Activated T-cell treated with anti-CD3 and anti-CD28 coated beads, Interleukin-2, amount 50 U/mL, for 72 hours (primary cell): ENCODE measurements around the gene C6orf89. TPM values are rescaled to one million over a fixed set of nuclear protein-coding genes. Genes with fewer than 3 reads are reported as not detected.
"Not testable (repeated sequence)": the region's sequence is repeated elsewhere in the genome, so short reads cannot be mapped to it uniquely, and the experiment has no call there.

Experiments
- ATAC-seq, 2 donors: fragments of 150-1000 bp; cut with Tn5 transposase; replicated peaks in 1 of 2; 2 replicates each; pipeline ENCODE4 v1.10.0; 2021; ENCODE audit warnings: moderate library complexity in 2 of 2, mild to moderate bottlenecking in 1 of 2
- DNase-seq, 2 donors: peaks; one replicate each; pipeline ENCODE4 v3.0.0; 2021 to 2022; ENCODE audit warnings: mixed read lengths in 1 of 2
- H3K27ac Mint-ChIP-seq: one replicate; pipeline ENCODE4 v1.8.0; 2022; ENCODE audit warnings: mild to moderate bottlenecking, moderate library complexity, mixed read lengths
- H3K27me3 Mint-ChIP-seq: one replicate; pipeline ENCODE4 v1.8.0; 2022; ENCODE audit warnings: low read depth, mixed read lengths
- H3K36me3 Mint-ChIP-seq, 2 donors: one replicate each; pipeline ENCODE4 v1.8.0; 2022; ENCODE audit warnings: mixed read lengths in 2 of 2, mild to moderate bottlenecking in 1 of 2; ENCODE audit not compliant: insufficient read depth in 2 of 2
- H3K4me1 Mint-ChIP-seq: one replicate; pipeline ENCODE4 v1.8.0; 2022; ENCODE audit warnings: low read depth, mixed read lengths
- H3K4me3 Mint-ChIP-seq, 2 donors: one replicate each; pipeline ENCODE4 v1.8.0; 2022; ENCODE audit warnings: mild to moderate bottlenecking in 2 of 2, mixed read lengths in 2 of 2, moderate library complexity in 2 of 2
- H3K9me3 Mint-ChIP-seq, 2 donors: one replicate each; pipeline ENCODE4 v1.8.0; 2022; ENCODE audit warnings: mixed read lengths in 2 of 2
- total RNA-seq, 2 donors: library from RNA; stranded (reverse); gene quantifications; one replicate each; pipeline ENCODE4 v1.2.3, GENCODE V29; 2022

C6orf89 gene
- total RNA-seq, 2 donors from 2014 or later = 53.1 to 54.6 TPM

GRCh38 chr6:36884610-36885009 lies 1.1 kb upstream of the C6orf89 start:
- no peak for ATAC-seq
- H3K9me3 Mint-ChIP-seq = no peaks in the 10 kb centered on the region
- no peaks in the 10 kb centered on the region for H3K36me3 Mint-ChIP-seq
- H3K4me3 Mint-ChIP-seq = no peak overlapping the region
- DNase-seq = no peak
- peaks cover 1% of the 10 kb centered on the region for H3K27me3 Mint-ChIP-seq
- H3K27ac Mint-ChIP-seq = peak overlapping the region; percentile 97
- H3K4me1 Mint-ChIP-seq = peaks cover 34% of the 10 kb centered on the region

GRCh38 chr6:36886950-36887618 lies 1.3 kb downstream of the C6orf89 start:
- H3K27ac Mint-ChIP-seq = peak overlapping the region; percentile 97
- DNase-seq = no peak
- no peaks in the 10 kb centered on the region for H3K36me3 Mint-ChIP-seq
- peak overlapping the region; percentile 90 to 97 for H3K4me3 Mint-ChIP-seq
- no peak for ATAC-seq
- H3K4me1 Mint-ChIP-seq = peaks cover 39% of the 10 kb centered on the region
- no peaks in the 10 kb centered on the region for H3K9me3 Mint-ChIP-seq
- no peaks in the 10 kb centered on the region for H3K27me3 Mint-ChIP-seq

GRCh38 chr6:36888115-36888643 lies 2.4 kb downstream of the C6orf89 start:
- no peak overlapping the region for H3K27ac Mint-ChIP-seq
- H3K4me1 Mint-ChIP-seq = peaks cover 39% of the 10 kb centered on the region
- H3K27me3 Mint-ChIP-seq = no peaks in the 10 kb centered on the region
- H3K36me3 Mint-ChIP-seq = no peaks in the 10 kb centered on the region
- no peak overlapping the region for H3K4me3 Mint-ChIP-seq
- H3K9me3 Mint-ChIP-seq = no peaks in the 10 kb centered on the region
- DNase-seq = no peak
- no peak for ATAC-seq

GRCh38 chr6:36888654-36889481 lies 3.1 kb downstream of the C6orf89 start:
- no peaks in the 10 kb centered on the region for H3K9me3 Mint-ChIP-seq
- H3K4me3 Mint-ChIP-seq = peak overlapping the region in 1 of 2 donors; percentile 25
- ATAC-seq (no peak), DNase-seq (no peak)
- H3K27me3 Mint-ChIP-seq = no peaks in the 10 kb centered on the region
- peaks cover 39% of the 10 kb centered on the region for H3K4me1 Mint-ChIP-seq
- no peaks in the 10 kb centered on the region for H3K36me3 Mint-ChIP-seq
- no peak overlapping the region for H3K27ac Mint-ChIP-seq

- no peak for ATAC-seq
- H3K27ac Mint-ChIP-seq = peak overlapping the region; percentile 52
- DNase-seq = no peak
- no peaks in the 10 kb centered on the region for H3K9me3 Mint-ChIP-seq
- peaks cover 0 to 2% of the 10 kb centered on the region in 2 donors for H3K36me3 Mint-ChIP-seq
- H3K4me3 Mint-ChIP-seq = no peak overlapping the region
- no peaks in the 10 kb centered on the region for H3K27me3 Mint-ChIP-seq
- H3K4me1 Mint-ChIP-seq = peaks cover 37% of the 10 kb centered on the region
These were observed 4.4 kb downstream of the C6orf89 start for GRCh38 chr6:36890112-36890663.

GRCh38 chr6:36891153-36891552 lies 5.4 kb downstream of the C6orf89 start:
- not testable (repeated sequence) for ATAC-seq, H3K36me3 Mint-ChIP-seq, DNase-seq, H3K4me3 Mint-ChIP-seq, H3K27ac Mint-ChIP-seq, H3K9me3 Mint-ChIP-seq, H3K27me3 Mint-ChIP-seq
- H3K4me1 Mint-ChIP-seq = peaks cover 33% of the 10 kb centered on the region

GRCh38 chr6:36893976-36894932 lies 8.5 kb downstream of the C6orf89 start:
- H3K27me3 Mint-ChIP-seq = no peaks in the 10 kb centered on the region
- no peaks in the 10 kb centered on the region for H3K9me3 Mint-ChIP-seq
- ATAC-seq (no peak), DNase-seq (no peak)
- peaks cover 2 to 6% of the 10 kb centered on the region in 2 donors for H3K36me3 Mint-ChIP-seq
- H3K4me3 Mint-ChIP-seq = no peak overlapping the region
- H3K4me1 Mint-ChIP-seq = peaks cover 16% of the 10 kb centered on the region
- peak overlapping the region; percentile 30 for H3K27ac Mint-ChIP-seq

GRCh38 chr6:36897609-36898008 lies 11.9 kb downstream of the C6orf89 start:
- Mint-ChIP-seq H3K27me3 (no peaks in the 10 kb centered on the region), H3K27ac (no peak overlapping the region), H3K4me1 (peaks cover 9% of the 10 kb centered on the region), H3K36me3 (peaks cover 4 to 12% of the 10 kb centered on the region in 2 donors), H3K4me3 (no peak overlapping the region), H3K9me3 (no peaks in the 10 kb centered on the region)
- ATAC-seq (peak in 1 of 2 donors; percentile 55), DNase-seq (no peak)

GRCh38 chr6:36904114-36904513 lies 18.4 kb downstream of the C6orf89 start:
- DNase-seq (no peak), ATAC-seq (no peak)
- Mint-ChIP-seq H3K36me3 (peaks cover 13 to 25% of the 10 kb centered on the region in 2 donors), H3K9me3 (no peaks in the 10 kb centered on the region), H3K4me3 (no peak overlapping the region), H3K27me3 (no peaks in the 10 kb centered on the region), H3K4me1 (peaks cover 8% of the 10 kb centered on the region), H3K27ac (no peak overlapping the region)

GRCh38 chr6:36904851-36905393 lies 19.2 kb downstream of the C6orf89 start:
- Mint-ChIP-seq H3K27ac (no peak overlapping the region), H3K36me3 (peaks cover 13 to 24% of the 10 kb centered on the region in 2 donors), H3K4me3 (no peak overlapping the region), H3K27me3 (no peaks in the 10 kb centered on the region), H3K9me3 (no peaks in the 10 kb centered on the region), H3K4me1 (peaks cover 5% of the 10 kb centered on the region)
- no peak for ATAC-seq
- no peak for DNase-seq

- peaks cover 8% of the 10 kb centered on the region for H3K4me1 Mint-ChIP-seq
- H3K27me3 Mint-ChIP-seq = no peaks in the 10 kb centered on the region
- H3K27ac Mint-ChIP-seq = no peak overlapping the region
- ATAC-seq = no peak
- H3K36me3 Mint-ChIP-seq = peaks cover 13 to 22% of the 10 kb centered on the region in 2 donors
- no peaks in the 10 kb centered on the region for H3K9me3 Mint-ChIP-seq
- DNase-seq = no peak
- no peak overlapping the region for H3K4me3 Mint-ChIP-seq
These were observed 21.0 kb downstream of the C6orf89 start for GRCh38 chr6:36906539-36907325.
